Muscle of arm (tissue), 12 donors: ENCODE measurements around the gene SLC25A24. TPM values are rescaled to one million over a fixed set of nuclear protein-coding genes. Genes with fewer than 3 reads are reported as not detected.
"Not testable (repeated sequence)": the region's sequence is repeated elsewhere in the genome, so short reads cannot be mapped to it uniquely, and the experiment has no call there.

ENCODE experiments used
- DNase-seq: peaks from one replicate; pipeline ENCODE4 v3.0.0-alpha.2; 2013
- polyA plus RNA-seq, 12 donors: library from polyadenylated mRNA; unstranded; fragments of 120-200 nt; gene quantifications; one replicate each; pipeline ENCODE4 v1.2.1, GENCODE V29; 2013; ENCODE audit not compliant: insufficient read length in 12 of 12

The SLC25A24 gene
- polyA plus RNA-seq, 12 donors, result 31.9 to 54.9 (median 48.9) TPM; not detected in 1

GRCh38 chr1:108142258-108142657, 57.9 kb downstream of the SLC25A24 start:
- DNase-seq, result no peak

GRCh38 chr1:108141621-108142020, 58.5 kb downstream of the SLC25A24 start:
- DNase-seq, result no peak

- DNase-seq, result no peak
Observed at GRCh38 chr1:108140936-108141335, 59.2 kb downstream of the SLC25A24 start.

DNA sequence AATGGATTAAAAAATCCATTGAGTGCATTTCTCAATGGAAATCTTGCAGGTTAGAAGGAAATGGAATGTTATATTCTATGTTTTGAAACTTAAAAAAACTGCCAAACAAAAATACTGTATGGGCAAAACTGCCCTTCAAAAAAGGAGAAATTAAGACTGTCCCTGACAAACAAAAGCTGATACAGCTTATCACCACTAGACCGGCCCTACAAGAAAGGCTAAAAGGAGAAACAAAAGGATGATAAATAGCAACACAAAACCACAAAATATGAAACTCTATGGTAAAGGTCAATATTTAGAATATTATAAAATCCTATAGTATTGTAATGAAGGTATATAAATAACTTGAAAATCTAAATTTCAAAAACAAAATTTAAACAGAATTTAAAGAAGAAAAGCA, 60.0 kb downstream of the SLC25A24 start:
- no peak for DNase-seq

GRCh38 chr1:108139555-108139954, 60.6 kb downstream of the SLC25A24 start:
- DNase-seq, result not testable (repeated sequence)

GRCh38 chr1:108133148-108133547, 67.0 kb downstream of the SLC25A24 start:
- DNase-seq, result not testable (repeated sequence)

DNA sequence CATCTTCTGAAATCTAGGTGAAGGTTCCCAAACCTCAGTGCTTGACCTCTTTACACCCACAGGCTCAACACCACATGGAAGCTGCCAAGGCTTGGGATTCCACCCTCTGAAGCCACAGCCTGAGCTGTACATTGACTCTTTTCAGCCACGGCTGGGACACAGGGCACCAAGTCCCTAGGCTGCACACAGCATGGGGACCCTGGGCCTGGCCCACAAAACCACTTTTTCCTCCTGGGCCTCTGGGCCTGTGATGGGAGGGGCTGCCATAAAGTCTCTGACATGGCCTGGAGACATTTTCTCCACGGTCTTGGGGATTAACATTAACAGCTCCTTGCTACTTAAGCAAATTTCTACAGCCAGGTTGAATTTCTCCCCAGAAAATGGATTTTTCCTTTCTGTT, 67.8 kb downstream of the SLC25A24 start:
- not testable (repeated sequence) for DNase-seq

DNA sequence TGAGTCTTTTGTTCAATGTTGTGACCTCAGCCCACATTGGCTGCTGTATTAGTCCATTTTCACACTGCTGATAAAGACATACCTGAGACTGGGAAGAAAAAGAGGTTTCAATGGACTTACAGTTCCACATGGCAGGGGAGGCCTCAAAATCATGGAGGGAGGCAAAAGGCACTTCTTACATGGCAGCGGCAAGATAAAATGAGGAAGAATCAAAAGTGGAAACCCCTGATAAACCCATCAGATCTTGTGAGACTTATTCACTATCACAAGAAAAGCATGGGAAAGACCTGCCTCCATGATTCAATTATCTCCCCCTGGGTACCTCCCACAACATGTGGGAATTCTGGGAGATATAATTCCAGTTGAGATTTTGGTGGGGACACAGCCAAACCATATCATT, 68.9 kb downstream of the SLC25A24 start:
- DNase-seq, result not testable (repeated sequence)

- DNase-seq, result no peak
Observed at GRCh38 chr1:108130794-108131193, 69.3 kb downstream of the SLC25A24 start.

GRCh38 chr1:108129999-108130398, 70.1 kb downstream of the SLC25A24 start:
- DNase-seq, result no peak

DNA sequence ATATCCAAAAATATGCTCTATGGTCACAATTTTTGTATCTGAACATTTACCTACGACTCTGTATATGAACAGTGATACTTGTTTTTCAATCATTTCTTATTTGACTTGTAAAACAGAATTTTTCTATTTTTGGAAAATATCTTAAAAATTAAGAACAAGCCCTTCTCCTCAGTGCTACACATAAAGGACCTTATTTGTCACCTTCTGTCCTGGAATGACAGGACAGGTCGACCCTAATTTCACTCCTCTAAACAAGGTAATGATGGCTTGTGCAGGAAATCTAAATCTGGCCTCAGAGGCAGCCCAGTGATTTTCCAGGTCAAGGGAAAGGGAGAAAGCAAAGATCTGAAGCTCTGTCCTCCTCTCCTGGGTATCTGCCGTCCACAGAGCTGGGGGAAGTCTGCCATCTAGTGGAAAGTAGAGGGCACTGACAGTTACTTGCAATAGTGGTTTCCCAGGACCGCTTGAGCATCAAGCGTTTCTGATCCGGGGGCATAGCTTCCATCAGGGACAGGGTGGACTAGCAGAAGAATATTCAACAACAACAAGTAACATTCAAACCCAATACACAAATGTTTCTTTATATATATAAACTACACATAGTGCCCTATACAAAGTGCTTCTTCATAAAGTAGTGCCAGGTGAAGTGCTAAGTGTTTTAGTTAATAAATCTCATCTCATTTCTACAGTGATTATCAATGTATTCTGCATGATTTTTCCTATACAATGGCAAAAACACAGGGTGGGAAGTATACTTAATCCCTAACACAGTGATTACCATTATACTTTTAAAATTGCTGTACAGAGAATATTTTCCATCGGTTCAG, 74.6 kb downstream of the SLC25A24 start:
- peak; percentile 83 for DNase-seq

GRCh38 chr1:108124622-108125311, 75.4 kb downstream of the SLC25A24 start:
- no peak for DNase-seq

GRCh38 chr1:108124023-108124422, 76.1 kb downstream of the SLC25A24 start:
- no peak for DNase-seq

GRCh38 chr1:108121358-108122143, 78.6 kb downstream of the SLC25A24 start:
- peak; percentile 15 for DNase-seq

DNA sequence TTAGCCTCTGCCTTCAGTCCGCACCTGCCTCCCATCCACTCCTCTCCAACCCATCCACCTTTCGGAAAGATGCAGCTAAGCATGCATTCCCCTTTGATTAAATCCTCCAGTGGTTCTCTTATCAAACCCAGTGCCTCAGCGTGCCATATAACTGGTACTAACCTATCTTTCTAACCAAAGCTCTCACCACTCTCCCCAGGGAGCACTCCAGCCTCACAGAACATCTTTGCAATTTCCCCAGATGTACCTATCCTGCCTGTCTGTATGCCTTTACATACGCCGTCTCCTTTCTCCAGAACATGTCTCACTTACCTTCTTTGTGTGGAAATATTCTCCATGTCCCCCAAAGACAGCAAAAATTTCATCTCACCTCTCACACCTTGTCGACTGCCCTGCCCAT, 80.0 kb downstream of the SLC25A24 start:
- no peak for DNase-seq

DNA sequence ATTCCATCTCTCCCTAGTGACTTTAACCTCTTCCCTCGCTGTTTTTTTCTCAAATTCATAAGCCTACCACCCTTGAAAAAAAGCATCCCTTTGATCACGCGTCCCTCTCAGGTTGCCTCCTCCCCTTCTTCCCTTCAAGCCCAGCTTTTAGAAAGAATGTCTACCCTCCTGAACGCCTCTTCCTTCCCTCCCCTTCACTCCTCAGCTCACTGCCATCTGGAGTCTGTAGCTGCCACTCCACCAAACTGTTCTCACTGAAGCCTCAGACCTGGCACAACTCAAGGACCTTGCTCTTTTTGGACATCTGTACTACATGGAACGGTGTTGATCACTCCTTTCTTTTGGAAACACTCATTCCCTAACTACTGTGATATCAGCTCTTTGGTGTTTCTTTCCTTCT, 80.6 kb downstream of the SLC25A24 start:
- DNase-seq, result no peak

DNA sequence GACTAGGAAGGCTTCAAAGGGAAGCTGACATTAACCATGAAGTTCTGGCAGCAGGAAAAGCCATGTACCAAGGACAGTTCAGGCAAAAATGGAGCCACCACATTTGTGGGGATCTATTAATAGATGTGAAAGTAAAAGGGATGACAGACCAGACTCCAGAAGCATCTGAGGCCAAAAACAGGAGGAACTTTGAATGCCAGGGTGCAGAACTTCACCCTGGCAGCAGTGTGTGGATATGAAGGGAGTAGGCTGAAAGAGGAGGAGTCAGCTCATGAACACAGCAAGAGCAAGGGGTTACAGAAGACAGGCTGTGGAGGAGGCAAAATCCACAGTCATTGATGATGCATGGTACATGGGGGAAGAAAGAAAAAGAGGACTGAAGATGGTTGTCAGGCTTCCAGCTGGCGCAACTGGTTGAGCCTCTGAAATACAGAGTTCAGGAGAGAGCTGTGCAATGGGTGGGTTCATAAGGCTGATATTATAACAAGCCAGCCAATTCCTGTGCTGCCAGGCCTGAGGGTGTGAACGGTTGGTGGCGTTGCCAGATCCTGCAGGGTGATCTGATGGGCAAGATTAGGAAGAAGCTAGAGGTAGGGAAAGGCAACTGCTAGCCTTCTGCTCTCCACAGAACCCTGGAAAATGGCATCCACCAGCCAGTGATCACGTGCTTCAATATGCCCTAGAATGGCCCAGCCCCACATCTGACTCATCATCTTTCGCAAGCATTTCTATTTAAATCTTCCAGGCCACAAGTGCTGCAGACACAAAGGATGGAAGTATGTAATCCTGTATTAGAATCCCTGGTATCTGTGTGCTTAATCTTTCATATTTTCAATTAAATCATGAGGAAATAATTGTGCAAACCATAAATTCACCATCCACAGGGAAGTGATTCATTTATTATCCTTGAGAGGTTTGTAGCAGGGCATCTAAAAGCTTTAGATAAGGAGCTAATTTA, 81.9 kb downstream of the SLC25A24 start:
- no peak for DNase-seq

DNA sequence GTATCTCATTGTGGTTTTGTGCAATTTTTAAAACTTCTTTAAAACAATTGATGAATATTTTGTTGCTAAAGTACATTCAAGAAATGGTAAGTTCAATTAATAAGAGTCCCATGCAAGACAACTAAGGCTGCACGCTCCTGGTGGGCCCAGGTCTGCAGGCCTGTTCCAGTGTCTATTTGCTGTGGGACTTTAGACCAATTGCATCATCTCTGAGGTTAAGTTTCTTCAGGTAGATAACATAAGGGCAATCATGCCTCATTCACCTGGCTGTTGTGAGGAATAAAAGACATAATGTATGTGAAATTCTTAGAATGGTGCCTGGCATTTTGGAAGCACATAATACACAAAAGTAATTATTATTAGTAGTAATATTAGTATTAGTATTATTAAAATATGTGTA, 82.9 kb downstream of the SLC25A24 start:
- no peak for DNase-seq

GRCh38 chr1:108114033-108114599, 86.0 kb downstream of the SLC25A24 start:
- DNase-seq, result no peak

- no peak for DNase-seq
Observed at GRCh38 chr1:108113496-108113895, 86.6 kb downstream of the SLC25A24 start.
